ENCODE results near the gene GLP2R.

- TF ChIP-seq CTCF (IDR thresholded peaks at IDR 0.05; ENCODE audit: control extremely low read depth in 1 of 3, insufficient read depth in 1 of 3, low read depth in 1 of 3, low read length in 3 of 3) (no peak), CEBPB (IDR thresholded peaks at IDR 0.05; ENCODE audit: low read depth, low read length) (no peak), GABPA (IDR thresholded peaks at IDR 0.05; ENCODE audit: borderline replicate concordance, insufficient read depth, low read length) (no peak), MAFK (IDR thresholded peaks at IDR 0.05; ENCODE audit: low read depth, low read length) (no peak)
Observed at GRCh38 chr17:9780552-9780951, 45.2 kb upstream of the GLP2R start.

All from H1 (cell line).